HCT116 (cell line): Measurements from ENCODE around the gene TLE4.

Experiments
- ATF3 ChIP-seq: IDR thresholded peaks from 2 replicates; pipeline ENCODE4 v1.6.1; 2012
- CTCF ChIP-seq, 3 experiments: fragments of 200-600 bp in 1 of 3; sonication (generic) in 1 of 3; IDR thresholded peaks in 2 of 3; conservative IDR thresholded peaks in 1 of 3; 2 replicates each; pipeline ENCODE4 v1.5.1; 2012 to 2017; ENCODE audit warnings: low read depth in 2 of 3, low read length in 2 of 3, antibody characterized with exemption in 1 of 3, borderline replicate concordance in 1 of 3, control low read depth in 1 of 3, mild to moderate bottlenecking in 1 of 3, mixed read lengths in 1 of 3, mixed run types in 1 of 3, moderate library complexity in 1 of 3; ENCODE audit not compliant: insufficient read depth in 1 of 3
- ELF1 ChIP-seq: IDR thresholded peaks from 2 replicates; pipeline ENCODE4 v1.6.1; 2012; ENCODE audit warnings: low read depth, borderline replicate concordance
- EZH2phosphoT487 ChIP-seq: fragments of 200-600 bp; IDR thresholded peaks from 2 replicates; pipeline ENCODE4 v1.6.1; 2018; ENCODE audit warnings: antibody characterized with exemption, borderline replicate concordance
- POLR2A ChIP-seq: IDR thresholded peaks from 2 replicates; pipeline ENCODE4 v1.7.0; 2011; ENCODE audit warnings: borderline replicate concordance; ENCODE audit not compliant: insufficient read depth, insufficient read length; ENCODE audit errors: extremely low read depth
- POLR2AphosphoS5 ChIP-seq: IDR thresholded peaks from 2 replicates; pipeline ENCODE4 v1.6.1; 2011; ENCODE audit warnings: mild to moderate bottlenecking, low read depth, low read length, moderate library complexity
- RAD21 ChIP-seq: IDR thresholded peaks from 2 replicates; pipeline ENCODE4 v1.6.1; 2012; ENCODE audit warnings: low read depth, mild to moderate bottlenecking
- SRF ChIP-seq: IDR thresholded peaks from 2 replicates; pipeline ENCODE4 v1.6.1; 2012; ENCODE audit warnings: low read depth
- TCF7L2 ChIP-seq: IDR thresholded peaks from 2 replicates; pipeline ENCODE4 v1.7.0; 2011; ENCODE audit warnings: borderline replicate concordance, inconsistent platforms; ENCODE audit not compliant: insufficient read depth, insufficient read length; ENCODE audit errors: extremely low read depth
- YY1 ChIP-seq: IDR thresholded peaks from 2 replicates; pipeline ENCODE4 v1.6.1; 2011; ENCODE audit warnings: low read length, low read depth, moderate library complexity, mild to moderate bottlenecking; ENCODE audit not compliant: insufficient replicate concordance; ENCODE audit errors: extremely low read depth
- ZNF274 ChIP-seq: fragments of 200-500 bp; sonication (Bioruptor generic); IDR thresholded peaks from 2 replicates; pipeline ENCODE4 v1.6.1; 2014; ENCODE audit warnings: mild to moderate bottlenecking, low read depth, low read length, inconsistent platforms
- TF ChIP-seq, protein P1 (sequence below): IDR thresholded peaks from 2 replicates; pipeline ENCODE4 v1.6.1; 2012

DNA sequence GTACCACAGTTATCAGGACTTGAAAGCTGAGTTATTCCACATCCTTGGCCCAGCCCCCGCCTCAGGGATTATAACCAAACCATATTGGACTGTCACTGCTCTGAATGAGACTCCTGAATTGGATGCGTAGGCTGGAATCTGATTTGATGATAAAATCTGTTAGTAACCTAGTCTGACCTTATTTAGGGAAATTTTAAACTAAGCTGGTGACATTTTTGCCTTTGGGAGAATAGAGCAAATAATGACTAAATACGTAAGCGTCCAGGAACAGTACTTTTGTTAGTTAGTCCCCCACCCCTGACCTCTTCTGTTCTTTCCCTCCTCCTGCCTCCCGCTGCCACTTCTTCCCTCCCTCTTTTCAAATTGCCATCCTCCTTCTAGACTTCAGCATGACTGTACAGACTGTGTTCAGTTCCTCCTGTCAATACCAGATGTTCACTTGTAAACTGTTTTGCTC is 92.6 kb downstream of the TLE4 start:
- TF ChIP-seq ZNF274 = no peak
- TF ChIP-seq POLR2AphosphoS5 = no peak
- no peak for TF ChIP-seq SRF
- TF ChIP-seq ELF1 = no peak
- no peak for TF ChIP-seq ATF3
- no peak for TF ChIP-seq TCF7L2
- TF ChIP-seq CTCF (IDR thresholded peaks at IDR 0.05 in 2 of 3, conservative IDR thresholded peaks at IDR 0.05 in 1 of 3; ENCODE audit: borderline replicate concordance in 1 of 3, insufficient read depth in 1 of 3, low read depth in 2 of 3, low read length in 2 of 3) = no peak
- TF ChIP-seq POLR2A = no peak
- TF ChIP-seq, protein P1, sequence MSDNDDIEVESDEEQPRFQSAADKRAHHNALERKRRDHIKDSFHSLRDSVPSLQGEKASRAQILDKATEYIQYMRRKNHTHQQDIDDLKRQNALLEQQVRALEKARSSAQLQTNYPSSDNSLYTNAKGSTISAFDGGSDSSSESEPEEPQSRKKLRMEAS = no peak
- TF ChIP-seq YY1 = no peak
- TF ChIP-seq EZH2phosphoT487 = no peak
- no peak for TF ChIP-seq RAD21
